ENCODE measurements around the gene HAUS7. TPM values are rescaled to one million over a fixed set of nuclear protein-coding genes. Genes with fewer than 3 reads are reported as not detected.

Gene HAUS7
- total RNA-seq, 4 donors from 2014 or later = 5.1 to 34.4 (median 27.1) TPM

DNA sequence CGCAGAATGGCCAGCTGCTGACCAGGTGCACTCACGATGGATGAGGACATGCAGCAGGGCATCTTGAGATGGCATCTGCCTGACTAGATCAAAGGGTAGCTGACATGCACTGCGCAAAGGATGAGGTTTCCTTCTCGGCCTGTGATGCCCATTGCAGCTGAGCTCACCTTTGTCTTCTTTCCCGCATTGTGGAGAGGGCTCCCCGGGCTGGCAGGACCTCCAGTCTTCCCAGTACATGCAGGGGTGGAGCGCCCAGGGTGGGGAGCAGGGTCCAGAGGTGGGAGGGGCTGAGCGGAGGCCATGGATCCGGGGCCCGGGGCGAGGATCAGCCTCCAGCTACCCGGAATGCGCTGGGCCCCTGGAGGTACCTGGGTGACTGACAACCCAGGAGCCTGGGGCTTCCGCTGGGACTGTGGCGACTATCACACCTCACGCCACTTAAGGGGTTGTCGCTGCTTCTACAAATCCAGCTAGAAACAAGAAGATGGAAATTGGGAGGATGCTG is 36.5 kb downstream of the HAUS7 start:
- Histone ChIP-seq H3K36me3 (no peaks in the 10 kb centered on the region), H3K27ac (no peak overlapping the region), H3K4me3 (no peak overlapping the region), H3K27me3 (no peaks in the 10 kb centered on the region), H3K9me3 (no peaks in the 10 kb centered on the region), H3K4me1 (no peaks in the 10 kb centered on the region)
- intact Hi-C loops (cut with DNase I; ENCODE audit: low total_unique reads) = no loop called here
- no peak for TF ChIP-seq CTCF (IDR thresholded peaks at IDR 0.05)
- TF ChIP-seq POLR2A (IDR thresholded peaks at IDR 0.05) = no peak
- DNase-seq = no peak

GRCh38 chrX:153433161-153433680 is 37.2 kb downstream of the HAUS7 start:
- Histone ChIP-seq H3K27ac (no peak overlapping the region), H3K4me1 (no peaks in the 10 kb centered on the region), H3K4me3 (no peak overlapping the region), H3K36me3 (no peaks in the 10 kb centered on the region), H3K27me3 (no peaks in the 10 kb centered on the region), H3K9me3 (no peaks in the 10 kb centered on the region)
- intact Hi-C loops (cut with DNase I; ENCODE audit: low total_unique reads) = no loop called here
- DNase-seq = no peak
- TF ChIP-seq POLR2A (IDR thresholded peaks at IDR 0.05) = no peak
- TF ChIP-seq CTCF (IDR thresholded peaks at IDR 0.05) = no peak

DNA sequence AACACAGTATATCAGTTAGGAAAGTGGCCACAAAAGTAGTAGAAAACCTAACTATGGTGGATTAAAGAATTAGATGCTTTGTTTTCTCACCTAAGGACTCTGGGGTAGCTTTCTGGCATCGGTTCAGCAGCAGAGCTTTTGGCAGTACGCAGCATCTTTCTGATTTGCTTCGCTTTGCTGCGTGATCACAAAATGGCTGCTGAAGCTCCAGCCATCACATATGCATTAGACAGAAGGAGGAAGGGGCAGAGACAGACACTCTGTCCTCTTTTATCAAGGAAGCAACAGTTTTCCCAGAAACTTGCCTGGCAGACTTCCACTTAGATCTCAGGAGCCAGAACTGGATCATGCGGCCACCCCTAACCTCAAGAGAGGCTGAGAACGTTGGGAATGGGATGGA is 39.6 kb downstream of the HAUS7 start:
- DNase-seq = no peak
- Histone ChIP-seq H3K27me3 (no peaks in the 10 kb centered on the region), H3K9me3 (no peaks in the 10 kb centered on the region), H3K4me1 (no peaks in the 10 kb centered on the region), H3K27ac (no peak overlapping the region), H3K4me3 (no peak overlapping the region), H3K36me3 (no peaks in the 10 kb centered on the region)
- intact Hi-C loops (cut with DNase I; ENCODE audit: low total_unique reads) = no loop called here
- no peak for TF ChIP-seq POLR2A (IDR thresholded peaks at IDR 0.05)
- TF ChIP-seq CTCF (IDR thresholded peaks at IDR 0.05) = no peak

DNA sequence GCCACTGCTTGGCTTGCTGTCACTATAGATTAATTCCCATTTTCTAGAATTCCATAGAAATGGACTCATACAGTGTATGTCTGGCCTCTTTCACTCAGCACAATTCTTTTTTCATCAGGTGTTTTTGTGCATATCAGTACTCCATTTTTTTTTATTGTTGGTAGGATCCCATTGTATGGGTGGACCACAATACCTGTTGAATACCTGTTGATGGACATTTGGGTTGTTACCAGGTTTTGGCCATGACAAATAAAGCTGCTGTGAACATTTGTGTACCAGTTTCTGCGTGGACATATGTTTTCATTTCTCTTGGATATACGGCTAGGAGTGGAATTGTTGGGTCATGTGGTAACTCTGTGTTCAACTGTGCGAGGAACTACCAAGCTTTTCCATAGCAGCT is 44.2 kb downstream of the HAUS7 start:
- DNase-seq = no peak
- intact Hi-C loops (cut with DNase I; ENCODE audit: low total_unique reads) = no loop called here
- H3K36me3 ChIP-seq = no peaks in the 10 kb centered on the region
- no peak overlapping the region for H3K4me3 ChIP-seq
- no peaks in the 10 kb centered on the region for H3K9me3 ChIP-seq
- H3K27me3 ChIP-seq = no peaks in the 10 kb centered on the region
- no peak overlapping the region for H3K27ac ChIP-seq
- TF ChIP-seq CTCF (IDR thresholded peaks at IDR 0.05) (no peak), POLR2A (IDR thresholded peaks at IDR 0.05) (no peak)
- no peaks in the 10 kb centered on the region for H3K4me1 ChIP-seq

DNA sequence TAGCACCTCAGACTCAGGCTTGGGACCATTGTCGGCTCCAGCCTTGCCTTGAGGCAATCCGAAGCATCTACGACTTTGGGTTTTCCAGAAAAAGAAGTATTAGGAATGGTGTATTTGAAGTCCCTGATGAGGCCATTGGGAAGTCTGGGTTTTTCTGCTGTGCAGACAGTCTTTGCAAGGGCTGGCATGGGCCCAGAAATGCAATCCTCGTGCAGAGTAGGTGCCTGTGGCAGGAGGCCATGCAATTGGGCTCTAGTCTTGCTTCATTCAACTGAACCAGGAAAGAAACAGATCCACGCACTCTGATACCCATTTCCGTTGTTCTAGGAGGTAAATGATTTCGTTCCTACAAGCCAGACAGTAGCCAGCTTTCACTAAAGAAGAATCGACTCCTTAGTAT is 46.7 kb downstream of the HAUS7 start:
- intact Hi-C loops (cut with DNase I; ENCODE audit: low total_unique reads) = no loop called here

More for the DNA sequence above, 46.7 kb downstream of the HAUS7 start:
- Histone ChIP-seq H3K36me3 (no peaks in the 10 kb centered on the region), H3K27ac (no peak overlapping the region), H3K4me3 (no peak overlapping the region), H3K27me3 (no peaks in the 10 kb centered on the region), H3K9me3 (no peaks in the 10 kb centered on the region), H3K4me1 (no peaks in the 10 kb centered on the region)
- DNase-seq = no peak
- TF ChIP-seq CTCF (IDR thresholded peaks at IDR 0.05) (no peak), POLR2A (IDR thresholded peaks at IDR 0.05) (no peak)

Measured in uterus (tissue), 4 donors.